K562 (cell line): ENCODE measurements around the gene ZMAT2. TPM values are rescaled to one million over a fixed set of nuclear protein-coding genes. Genes with fewer than 3 reads are reported as not detected.

Experiments used
- ARID3A ChIP-seq: IDR thresholded peaks from 2 replicates; pipeline ENCODE4 v1.6.1; 2012; ENCODE audit warnings: low read depth, low read length, improper control_type of control experiment, borderline replicate concordance
- ATF1 ChIP-seq, 2 experiments: fragments of 450-650 bp in 1 of 2; IDR thresholded peaks; 2 replicates each; pipeline ENCODE4 v1.6.1; 2016; ENCODE audit warnings: missing compliant biosample characterization in 1 of 2, missing genetic modification characterization in 1 of 2
- COPS2 ChIP-seq: fragments of 450-650 bp; conservative IDR thresholded peaks from 2 replicates; pipeline ENCODE4 v1.6.1; 2016; ENCODE audit warnings: mild to moderate bottlenecking, moderate library complexity
- ELF2 ChIP-seq: fragments of 250-450 bp; sonication (Bioruptor Pico); IDR thresholded peaks from 2 replicates; pipeline ENCODE4 v1.5.0; 2021; ENCODE audit warnings: mild to moderate bottlenecking
- GABPA ChIP-seq: fragments of 200-800 bp; sonication (Bioruptor generic); conservative IDR thresholded peaks from 2 replicates; pipeline ENCODE4 v1.6.1; 2016; ENCODE audit warnings: low read depth, missing genetic modification characterization, missing compliant biosample characterization
- GABPB1 ChIP-seq: sonication (generic); formaldehyde crosslinking; IDR thresholded peaks from 2 replicates; pipeline ENCODE4 v1.8.0; 2022; ENCODE audit warnings: mild to moderate bottlenecking, missing genetic modification reagents
- HCFC1 ChIP-seq: IDR thresholded peaks from 2 replicates; pipeline ENCODE4 v1.6.1; 2012; ENCODE audit warnings: low read depth, low read length, improper control_type of control experiment
- HMGN3 ChIP-seq: IDR thresholded peaks from 2 replicates; pipeline ENCODE4 v1.6.1; 2011; ENCODE audit warnings: borderline replicate concordance, low read depth, mild to moderate bottlenecking, mixed read lengths, low read length; ENCODE audit not compliant: insufficient read length; ENCODE audit errors: extremely low read depth
- KDM4B ChIP-seq, 2 experiments: fragments of 450-650 bp in 1 of 2; sonication (generic) in 1 of 2; IDR thresholded peaks; 2 replicates each; pipeline ENCODE4 v1.6.1; 2016 to 2017; ENCODE audit warnings: borderline replicate concordance in 2 of 2, antibody characterized with exemption in 1 of 2, low read depth in 1 of 2, mild to moderate bottlenecking in 1 of 2
- NR1H2 ChIP-seq: sonication (generic); formaldehyde crosslinking; IDR thresholded peaks from 2 replicates; pipeline ENCODE4 v1.4.0; 2020; ENCODE audit warnings: mild to moderate bottlenecking, missing genetic modification reagents
- NR2C2 ChIP-seq, 2 experiments: fragments of 200-800 bp in 1 of 2; sonication (Bioruptor generic) in 1 of 2; sonication (generic) in 1 of 2; formaldehyde crosslinking in 1 of 2; IDR thresholded peaks; 2 replicates each; pipeline versions ENCODE4 v1.6.1 to v1.8.0; 2016 to 2022; ENCODE audit warnings: mild to moderate bottlenecking in 1 of 2, missing compliant biosample characterization in 1 of 2, missing genetic modification characterization in 1 of 2, missing genetic modification reagents in 1 of 2
- NRF1 ChIP-seq, 2 experiments: fragments of 450-650 bp; IDR thresholded peaks in 1 of 2; conservative IDR thresholded peaks in 1 of 2; 2 replicates each; pipeline ENCODE4 v1.6.1; 2014; ENCODE audit warnings: mild to moderate bottlenecking in 2 of 2
- PML ChIP-seq: IDR thresholded peaks from 2 replicates; pipeline ENCODE4 v1.6.1; 2012; ENCODE audit warnings: low read length, inconsistent platforms
- RBBP5 ChIP-seq: fragments of 200-600 bp; sonication (generic); IDR thresholded peaks from 2 replicates; pipeline ENCODE4 v1.6.1; 2012; ENCODE audit warnings: borderline replicate concordance, mild to moderate bottlenecking, low read length, control low read depth, inconsistent platforms; ENCODE audit not compliant: insufficient read depth, poor library complexity, severe bottlenecking
- SAP30 ChIP-seq: fragments of 200-600 bp; sonication (generic); IDR thresholded peaks from 2 replicates; pipeline ENCODE4 v1.6.1; 2012; ENCODE audit warnings: borderline replicate concordance, low read depth, mild to moderate bottlenecking, moderate library complexity, low read length, control low read depth, inconsistent platforms; ENCODE audit not compliant: insufficient read depth, poor library complexity, severe bottlenecking
- SIN3A ChIP-seq, 2 experiments: fragments of 150-350 bp in 1 of 2; IDR thresholded peaks; 2 replicates each; pipeline ENCODE4 v1.6.1; 2011 to 2016; ENCODE audit warnings: borderline replicate concordance in 2 of 2, low read depth in 2 of 2, low read length in 2 of 2, mild to moderate bottlenecking in 2 of 2, moderate library complexity in 2 of 2; ENCODE audit not compliant: control insufficient read depth in 1 of 2
- SP1 ChIP-seq: sonication (generic); formaldehyde crosslinking; IDR thresholded peaks from 2 replicates; pipeline ENCODE4 v1.8.1; 2022; ENCODE audit warnings: mild to moderate bottlenecking, missing genetic modification reagents
- YY1 ChIP-seq, 3 experiments: IDR thresholded peaks; 2 replicates each; pipeline ENCODE4 v1.6.1; 2011; ENCODE audit warnings: low read length in 2 of 3, mild to moderate bottlenecking in 2 of 3, moderate library complexity in 2 of 3, borderline replicate concordance in 1 of 3, control low read depth in 1 of 3, low read depth in 1 of 3; ENCODE audit not compliant: insufficient read depth in 3 of 3, insufficient replicate concordance in 2 of 3, control insufficient read depth in 1 of 3, insufficient read length in 1 of 3; ENCODE audit errors: extremely low read depth in 1 of 3
- ZBED1 ChIP-seq: IDR thresholded peaks from 2 replicates; pipeline ENCODE4 v1.6.1; 2014
- ZBTB17 ChIP-seq: fragments of 450-650 bp; formaldehyde crosslinking; IDR thresholded peaks from 2 replicates; pipeline ENCODE4 v1.4.0; 2020; ENCODE audit warnings: mild to moderate bottlenecking
- ZNF79 ChIP-seq: fragments of 250-450 bp; sonication (Bioruptor Pico); IDR thresholded peaks from 2 replicates; pipeline ENCODE4 v1.4.0; 2020; ENCODE audit warnings: low read depth, mild to moderate bottlenecking, moderate library complexity
- polyA plus RNA-seq, 8 experiments: library from polyadenylated mRNA; depleted of rRNA in 4 of 8; stranded (reverse) in 5 of 8; unstranded in 3 of 8; fragments of >200 nt; fragmentation: Nextera tagmentation in 2 of 8; fragmentation: Illumina TruSeq in 1 of 8; extraction: Ambion mirVana in 2 of 8; extraction: Trizol in 1 of 8; gene quantifications; 2 replicates each; pipeline versions ENCODE4 v1.2.1 to v1.2.3, GENCODE V29; 2011 to 2014; ENCODE audit warnings: inconsistent platforms in 1 of 8, missing spikeins in 1 of 8
- total RNA-seq, 7 experiments: library from RNA; depleted of rRNA in 6 of 7; stranded (reverse); fragments of >200 nt in 6 of 7; fragmentation: Illumina TruSeq in 2 of 7; extraction: Trizol in 2 of 7; gene quantifications; 2 replicates each; pipeline versions ENCODE4 v1.2.1 to v1.2.3, GENCODE V29; 2011 to 2021; ENCODE audit warnings: low replicate concordance in 1 of 7

Gene ZMAT2
- total and polyA plus RNA-seq, 9 of the 15 experiments (the other 6 are each of a cell fraction or from before 2014, with no cell fraction given) = 44.2 to 101 (median 69.2) TPM

GRCh38 chr5:140664359-140665119 is 35.7 kb upstream of the ZMAT2 start, which contains the start of gene WDR55 (continued):
- TF ChIP-seq KDM4B (IDR thresholded peaks at IDR 0.05; ENCODE audit: borderline replicate concordance in 2 of 2, low read depth in 1 of 2) (peak in 1 of 2 experiments; percentile 93; a peak in 1 of 4 replicates), NR1H2 (0 out of 2 replicates have a peak, but pooled peaks have one; percentile 77), SAP30 (peak; percentile 85), ARID3A (no peak), ZBTB17 (peak; percentile 51; the same call in 1 of the 2 replicates), ELF2 (CRISPR knock-in tag) (peak; percentile 87), COPS2 (no peak), SP1 (CRISPR knock-in tag) (peak; percentile 95), ZNF79 (no peak), NR2C2 (CRISPR knock-in tag; IDR thresholded peaks at IDR 0.05) (peak; percentile 67), NR2C2 (tag; IDR thresholded peaks at IDR 0.05) (peak; percentile 83), HMGN3 (peak; percentile 76), RBBP5 (peak; percentile 80), HCFC1 (peak; percentile 56; the same call in 1 of the 2 replicates), YY1 (IDR thresholded peaks at IDR 0.05; ENCODE audit: borderline replicate concordance in 1 of 3, control insufficient read depth in 1 of 3, extremely low read depth in 1 of 3, insufficient read depth in 3 of 3, insufficient read length in 1 of 3, insufficient replicate concordance in 2 of 3, low read depth in 1 of 3, low read length in 2 of 3) (peak in 1 of 3 experiments; percentile 53), ATF1 (CRISPR knock-in tag; IDR thresholded peaks at IDR 0.05) (no peak), ATF1 (tag; IDR thresholded peaks at IDR 0.05) (peak; percentile 93), ZBED1 (0 out of 2 replicates have a peak, but pooled peaks have one; percentile 14), SIN3A (IDR thresholded peaks at IDR 0.05; ENCODE audit: borderline replicate concordance in 2 of 2, control insufficient read depth in 1 of 2, low read depth in 2 of 2, low read length in 2 of 2) (peak; percentile 89 to 98), NRF1 (conservative IDR thresholded peaks at IDR 0.05 in 1 of 2, IDR thresholded peaks at IDR 0.05 in 1 of 2) (peak; percentile 86 to 88), GABPA (tag) (peak; percentile 97), PML (peak; percentile 15; the same call in 1 of the 2 replicates), GABPB1 (peak; percentile 96)
